K562 (cell line): ENCODE results near the gene UGP2. TPM values are rescaled to one million over a fixed set of nuclear protein-coding genes. Genes with fewer than 3 reads are reported as not detected.
"Not testable (repeated sequence)": the region's sequence is repeated elsewhere in the genome, so short reads cannot be mapped to it uniquely, and the experiment has no call there.

Experiments
- ATAC-seq: fragments of 200-7000 bp; cut with Tn5 transposase; 3 replicates; pipeline ENCODE4 v1.9.1; 2020; ENCODE audit warnings: moderate library complexity
- BruUV-seq: library from RNA; stranded (reverse); fragments of 400-500 nt; replicated peaks from 2 replicates; lab custom pipeline; 2021; lab: Mats Ljungman, UMichigan
- CTCF ChIA-PET: fragments of 300-600 bp; formaldehyde crosslinking; extraction: SDS; loops from one replicate; lab custom pipeline; 2021; ENCODE audit warnings: low intra/inter-chr PET ratio; lab: Yijun Ruan, JAX
- POLR2A ChIA-PET: fragments of 300-600, 350-650 bp; sonication (Branson Sonifier 250); formaldehyde crosslinking; extraction: SDS; loops from one replicate; lab custom pipeline; 2021; ENCODE audit warnings: antibody characterized with exemption, inconsistent platforms; lab: Yijun Ruan, JAX
- DNase-seq, 4 experiments: peaks; one replicate each; pipeline versions ENCODE4 v3.0.0 to v3.0.0-alpha.2; 2011 to 2018; ENCODE audit warnings: low spot score in 3 of 4, mixed read lengths in 3 of 4; ENCODE audit errors: extremely low read depth in 1 of 4
- FAIRE-seq: peaks from 2 replicates; lab custom pipeline; 2011; peaks lifted over from hg19 to GRCh38; lab: Jason Lieb, UNC
- H2AFZ ChIP-seq: 2 replicates; pipeline ENCODE4 v1.6.0; 2011; ENCODE audit warnings: low read depth, low read length, control low read depth, inconsistent platforms
- H3K27ac ChIP-seq: fragments of 200-600 bp; 3 replicates; pipeline ENCODE4 v1.8.0; 2011; ENCODE audit warnings: low read depth, mild to moderate bottlenecking, control low read depth, inconsistent platforms, low read length, moderate library complexity, mixed read lengths; ENCODE audit errors: extremely low read depth
- H3K27me3 ChIP-seq, 2 experiments: fragments of 300-600 bp in 1 of 2; 2 replicates in 1 of 2; 3 replicates in 1 of 2; pipeline versions ENCODE4 v1.6.0 to v1.8.0; 2011; ENCODE audit warnings: inconsistent platforms in 2 of 2, low read length in 2 of 2, mild to moderate bottlenecking in 1 of 2, mixed read lengths in 1 of 2, moderate library complexity in 1 of 2; ENCODE audit not compliant: control insufficient read depth in 2 of 2, insufficient read depth in 2 of 2
- H3K36me3 ChIP-seq: fragments of 300-600 bp; 3 replicates; pipeline ENCODE4 v1.8.0; 2011; ENCODE audit warnings: mild to moderate bottlenecking, low read length, inconsistent platforms; ENCODE audit not compliant: control insufficient read depth, insufficient read depth
- H3K4me1 ChIP-seq, 2 experiments: fragments of 200-600 bp in 1 of 2; replicated peaks in 1 of 2; 2 replicates in 1 of 2; 3 replicates in 1 of 2; pipeline versions ENCODE4 v1.5.1 to v1.8.0; 2011; ENCODE audit warnings: inconsistent platforms in 2 of 2, low read length in 2 of 2, mild to moderate bottlenecking in 1 of 2, mixed read lengths in 1 of 2, moderate library complexity in 1 of 2; ENCODE audit not compliant: control insufficient read depth in 2 of 2, insufficient read depth in 2 of 2
- H3K4me2 ChIP-seq: 2 replicates; pipeline ENCODE4 v1.6.1; 2011; ENCODE audit warnings: low read length, control low read depth, inconsistent platforms, mixed read lengths; ENCODE audit not compliant: insufficient read depth
- H3K4me3 ChIP-seq: fragments of 200-600 bp; sonication (generic), shearing (Covaris generic); 2 replicates; pipeline ENCODE4 v1.5.1; 2016; ENCODE audit warnings: control low read depth, inconsistent platforms
- H3K79me2 ChIP-seq: fragments of 200-600 bp; 3 replicates; pipeline ENCODE4 v1.8.0; 2011; ENCODE audit warnings: low read length, inconsistent platforms; ENCODE audit not compliant: control insufficient read depth, insufficient read depth
- H3K9ac ChIP-seq, 2 experiments: 2 replicates each; pipeline versions ENCODE4 v1.6.0 to v1.6.1; 2011; ENCODE audit warnings: low read depth in 2 of 2, low read length in 2 of 2, control low read depth in 1 of 2, inconsistent platforms in 1 of 2, mild to moderate bottlenecking in 1 of 2, mixed read lengths in 1 of 2; ENCODE audit not compliant: insufficient read depth in 1 of 2
- H3K9me1 ChIP-seq: one replicate; pipeline ENCODE4 v1.6.0; 2011; ENCODE audit warnings: inconsistent platforms, mild to moderate bottlenecking, low read length, moderate library complexity; ENCODE audit not compliant: control insufficient read depth, insufficient read depth
- H3K9me3 ChIP-seq: replicated peaks from 2 replicates; pipeline ENCODE4 v1.5.1; 2011; ENCODE audit warnings: low read depth, low read length, inconsistent platforms; ENCODE audit not compliant: control insufficient read depth, insufficient read depth
- H4K20me1 ChIP-seq: replicated peaks from 2 replicates; pipeline ENCODE4 v1.6.1; 2011; ENCODE audit warnings: low read length, inconsistent platforms, mixed read lengths; ENCODE audit not compliant: control insufficient read depth, insufficient read depth
- HNRNPK ChIP-seq: fragments of 200-400 bp; formaldehyde crosslinking; IDR thresholded peaks from one replicate; pipeline ENCODE4 v1.6.1; 2018; ENCODE audit warnings: mild to moderate bottlenecking, low read depth, low read length; ENCODE audit not compliant: poor library complexity, severe bottlenecking
- PCBP2 ChIP-seq: fragments of 200-400 bp; formaldehyde crosslinking; IDR thresholded peaks from 2 replicates; pipeline ENCODE4 v1.6.1; 2018; ENCODE audit warnings: low read length, low read depth, mild to moderate bottlenecking, moderate library complexity; ENCODE audit not compliant: poor library complexity, severe bottlenecking
- WGBS: fragments of 100-300 bp; shearing (Covaris generic); methylation state at CpG from one replicate; pipeline ENCODE4 v1.1.6; 2016; ENCODE audit warnings: low coverage, mixed read lengths; ENCODE audit not compliant: insufficient coverage; ENCODE audit errors: missing lambda C conversion rate; 5-methylcytosine and 5-hydroxymethylcytosine counted together
- in situ Hi-C: fragments of 300-500 bp; cut with MboI; formaldehyde crosslinking; loops from 4 replicates; pipeline ENCODE4 v1.15.0; 2018; ENCODE audit warnings: inconsistent platforms, mixed read lengths
- intact Hi-C: fragments of 100-400 bp; cut with micrococcal nuclease; formaldehyde crosslinking; loops from 2 replicates; pipeline ENCODE4 v1.14.2; 2022
- polyA plus RNA-seq, 8 experiments: library from polyadenylated mRNA; depleted of rRNA in 4 of 8; stranded (reverse) in 5 of 8; unstranded in 3 of 8; fragments of >200 nt; fragmentation: Nextera tagmentation in 2 of 8; fragmentation: Illumina TruSeq in 1 of 8; extraction: Ambion mirVana in 2 of 8; extraction: Trizol in 1 of 8; gene quantifications; 2 replicates each; pipeline versions ENCODE4 v1.2.1 to v1.2.3, GENCODE V29; 2011 to 2014; ENCODE audit warnings: inconsistent platforms in 1 of 8, missing spikeins in 1 of 8
- total RNA-seq, 7 experiments: library from RNA; depleted of rRNA in 6 of 7; stranded (reverse); fragments of >200 nt in 6 of 7; fragmentation: Illumina TruSeq in 2 of 7; extraction: Trizol in 2 of 7; gene quantifications; 2 replicates each; pipeline versions ENCODE4 v1.2.1 to v1.2.3, GENCODE V29; 2011 to 2021; ENCODE audit warnings: low replicate concordance in 1 of 7

The UGP2 gene
- total and polyA plus RNA-seq, 9 of the 15 experiments (the other 6 are each of a cell fraction or from before 2014, with no cell fraction given), result 25.2 to 69.3 (median 58.9) TPM

- CTCF ChIA-PET, POLR2A ChIA-PET, H3K27me3 ChIP-seq, FAIRE-seq, BruUV-seq, H2AFZ ChIP-seq, H3K9me1 ChIP-seq, H4K20me1 ChIP-seq, intact Hi-C loops, DNase-seq, H3K79me2 ChIP-seq, H3K4me1 ChIP-seq, H3K4me3 ChIP-seq, in situ Hi-C loops, H3K9me3 ChIP-seq, ATAC-seq, H3K9ac ChIP-seq, H3K36me3 ChIP-seq, H3K4me2 ChIP-seq, H3K27ac ChIP-seq: not testable (repeated sequence)
- TF ChIP-seq PCBP2 (peak; percentile 29), HNRNPK (peak; percentile 78)
- WGBS, result no CpG with 5 or more reads among the region's 6 CpGs
Observed at GRCh38 chr2:63808036-63808435, 33.7 kb upstream of the UGP2 start.

GRCh38 chr2:63808911-63809310 lies 32.8 kb upstream of the UGP2 start:
- H4K20me1 ChIP-seq, H3K9ac ChIP-seq, H3K4me1 ChIP-seq, H3K9me1 ChIP-seq, DNase-seq, CTCF ChIA-PET, H3K27ac ChIP-seq, H3K36me3 ChIP-seq, H3K4me3 ChIP-seq, FAIRE-seq, H3K4me2 ChIP-seq, POLR2A ChIA-PET, BruUV-seq, H2AFZ ChIP-seq, in situ Hi-C loops, H3K27me3 ChIP-seq, ATAC-seq, intact Hi-C loops, H3K79me2 ChIP-seq, H3K9me3 ChIP-seq: not testable (repeated sequence)
- 43% methylated on average over 4 of the region's 29 CpGs for WGBS
